LNCaP clone FGC (cell line): Measurements from ENCODE around the gene VWDE.
A peak's percentile ranks its signal among the peaks of the same experiment; 100 is the strongest.
"Not testable (repeated sequence)": the region's sequence is repeated elsewhere in the genome, so short reads cannot be mapped to it uniquely, and the experiment has no call there.

Experiments used
- DNase-seq: peaks from one replicate; pipeline ENCODE4 v3.0.0-alpha.2; 2011; ENCODE audit warnings: low read depth
- H3K4me3 ChIP-seq: 2 replicates; pipeline ENCODE4 v1.5.1; 2011; ENCODE audit warnings: mild to moderate bottlenecking, low read depth, low read length, control low read depth
- CTCF ChIP-seq: IDR thresholded peaks from 2 replicates; pipeline ENCODE4 v1.5.1; 2012; ENCODE audit warnings: mild to moderate bottlenecking; ENCODE audit not compliant: control insufficient read depth, insufficient read depth; ENCODE audit errors: extremely low read depth

Gene VWDE

GRCh38 chr7:12403287-12404181 is at the start of gene VWDE:
TSS of gene VWDE (minus strand) at chr7:12403865. CDS start at chr7:12403716, 149 bp downstream.
- peak; percentile 19 for DNase-seq
- peak within 1 kb of the TSS; percentile 51 for H3K4me3 ChIP-seq
- no peak for TF ChIP-seq CTCF

GRCh38 chr7:12453136-12453535 is 49.5 kb upstream of the VWDE start:
- not testable (repeated sequence) for DNase-seq, H3K4me3 ChIP-seq

- no peak for DNase-seq
- no peak overlapping the region for H3K4me3 ChIP-seq
- no peak for TF ChIP-seq CTCF
Observed at GRCh38 chr7:12450615-12451014, 47.0 kb upstream of the VWDE start.

- no peak overlapping the region for H3K4me3 ChIP-seq
- TF ChIP-seq CTCF = no peak
- no peak for DNase-seq
Observed at GRCh38 chr7:12444785-12445184, 41.1 kb upstream of the VWDE start.

- no peak overlapping the region for H3K4me3 ChIP-seq
- DNase-seq = no peak
Observed at GRCh38 chr7:12440229-12440628, 36.6 kb upstream of the VWDE start.

GRCh38 chr7:12436896-12437535 is 33.4 kb upstream of the VWDE start:
- DNase-seq = no peak

More at GRCh38 chr7:12440229-12440628, 36.6 kb upstream of the VWDE start:
- no peak for TF ChIP-seq CTCF

More at GRCh38 chr7:12436896-12437535, 33.4 kb upstream of the VWDE start:
- no peak overlapping the region for H3K4me3 ChIP-seq
- peak; percentile 38 for TF ChIP-seq CTCF
